ENCODE data around the gene MRPL54.

DNA sequence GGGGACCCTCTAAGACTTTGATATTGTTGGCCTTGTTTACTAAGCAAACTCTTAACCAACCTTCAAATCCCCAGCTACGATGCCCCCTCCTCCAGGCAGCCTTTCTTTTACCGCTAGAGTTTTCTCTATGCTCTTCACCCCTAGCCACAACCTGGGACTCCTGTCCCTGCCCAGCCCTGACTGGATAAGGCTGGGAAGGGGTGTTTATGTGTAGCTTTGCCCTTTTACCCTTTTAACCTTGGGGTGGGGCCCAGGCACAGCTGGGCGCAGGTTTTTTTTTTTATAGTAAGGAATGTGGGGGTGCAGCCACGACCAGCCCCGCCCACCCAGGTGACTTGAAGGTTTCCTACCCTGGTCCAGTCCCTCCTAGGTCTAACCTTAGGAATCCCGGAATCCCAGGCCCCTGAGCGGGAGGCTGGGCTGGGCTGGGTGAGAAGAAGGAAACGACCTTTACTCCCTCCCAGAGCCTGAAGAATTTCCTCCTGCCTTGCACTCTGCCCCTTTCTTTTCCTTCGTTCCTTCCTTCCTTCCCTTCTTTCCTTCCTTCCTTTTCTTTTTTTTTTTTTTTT is 42.0 kb upstream of the MRPL54 start:
- TF ChIP-seq FOXA1 (IDR thresholded peaks at IDR 0.05) (no peak), HDGF (IDR thresholded peaks at IDR 0.05; ENCODE audit: borderline replicate concordance) (no peak), NFRKB (IDR thresholded peaks at IDR 0.05) (no peak), BHLHE40 (IDR thresholded peaks at IDR 0.05; ENCODE audit: borderline replicate concordance) (no peak), SP1 (IDR thresholded peaks at IDR 0.05) (no peak), TARDBP (IDR thresholded peaks at IDR 0.05) (no peak), L3MBTL2 (conservative IDR thresholded peaks at IDR 0.05) (no peak), ELF4 (IDR thresholded peaks at IDR 0.05) (no peak), FOXM1 (IDR thresholded peaks at IDR 0.05; ENCODE audit: borderline replicate concordance) (no peak)
- TF ChIP-seq, protein P1, sequence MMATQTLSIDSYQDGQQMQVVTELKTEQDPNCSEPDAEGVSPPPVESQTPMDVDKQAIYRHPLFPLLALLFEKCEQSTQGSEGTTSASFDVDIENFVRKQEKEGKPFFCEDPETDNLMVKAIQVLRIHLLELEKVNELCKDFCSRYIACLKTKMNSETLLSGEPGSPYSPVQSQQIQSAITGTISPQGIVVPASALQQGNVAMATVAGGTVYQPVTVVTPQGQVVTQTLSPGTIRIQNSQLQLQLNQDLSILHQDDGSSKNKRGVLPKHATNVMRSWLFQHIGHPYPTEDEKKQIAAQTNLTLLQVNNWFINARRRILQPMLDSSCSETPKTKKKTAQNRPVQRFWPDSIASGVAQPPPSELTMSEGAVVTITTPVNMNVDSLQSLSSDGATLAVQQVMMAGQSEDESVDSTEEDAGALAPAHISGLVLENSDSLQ (IDR thresholded peaks at IDR 0.05) = no peak
